ENCODE data around the gene STK25.

GRCh38 chr2:241491549-241492173 lies 16.7 kb downstream of the STK25 start:
- no peak for TF ChIP-seq CTCF (IDR thresholded peaks at IDR 0.05)
- no peak for TF ChIP-seq POLR2A (IDR thresholded peaks at IDR 0.05)
